ENCODE data around the gene GTF3A. TPM values are rescaled to one million over a fixed set of nuclear protein-coding genes. Genes with fewer than 3 reads are reported as not detected.
"Not testable (repeated sequence)": the region's sequence is repeated elsewhere in the genome, so short reads cannot be mapped to it uniquely, and the experiment has no call there.

The GTF3A gene
- 126 and 169 TPM in 2 replicates for total RNA-seq (2014; rRNA removed; shearing (Covaris generic))

DNA sequence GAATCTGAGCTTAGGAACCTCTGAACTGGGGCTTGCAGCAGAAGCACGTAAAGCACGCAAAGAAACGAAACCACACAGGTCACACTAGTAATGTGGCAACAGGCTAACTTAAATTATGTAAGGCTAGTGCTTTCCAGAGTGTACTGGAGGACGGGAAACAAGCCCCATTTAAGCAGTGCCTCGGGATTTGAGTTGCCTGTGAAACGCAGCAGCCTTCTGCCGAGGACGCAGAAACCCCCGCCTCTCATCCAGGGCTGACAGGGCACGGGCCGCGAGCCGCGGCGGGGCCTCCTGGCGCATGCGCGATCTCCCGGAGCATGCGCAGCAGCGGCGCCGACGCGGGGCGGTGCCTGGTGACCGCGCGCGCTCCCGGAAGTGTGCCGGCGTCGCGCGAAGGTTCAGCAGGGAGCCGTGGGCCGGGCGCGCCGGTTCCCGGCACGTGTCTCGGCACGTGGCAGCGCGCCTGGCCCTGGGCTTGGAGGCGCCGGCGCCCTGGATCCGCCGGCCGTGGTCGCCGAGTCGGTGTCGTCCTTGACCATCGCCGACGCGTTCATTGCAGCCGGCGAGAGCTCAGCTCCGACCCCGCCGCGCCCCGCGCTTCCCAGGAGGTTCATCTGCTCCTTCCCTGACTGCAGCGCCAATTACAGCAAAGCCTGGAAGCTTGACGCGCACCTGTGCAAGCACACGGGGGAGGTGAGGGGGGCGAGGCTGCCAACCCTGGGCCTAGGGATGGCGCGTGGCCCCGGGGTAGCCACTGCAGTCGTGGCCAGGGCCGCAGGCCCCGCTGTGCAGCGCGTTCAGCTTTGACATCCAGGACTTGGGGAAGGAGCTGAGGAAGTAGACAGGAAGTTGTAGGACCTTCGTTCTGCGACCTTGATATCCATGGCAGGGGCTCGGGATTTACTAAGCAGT is at the start of gene GTF3A:
Gene GTF3A, plus strand, starts transcription at position 374 of the 912 bp plus-strand sequence.
- DNase-seq (ENCODE audit: low spot score), result peak; percentile 44

DNA sequence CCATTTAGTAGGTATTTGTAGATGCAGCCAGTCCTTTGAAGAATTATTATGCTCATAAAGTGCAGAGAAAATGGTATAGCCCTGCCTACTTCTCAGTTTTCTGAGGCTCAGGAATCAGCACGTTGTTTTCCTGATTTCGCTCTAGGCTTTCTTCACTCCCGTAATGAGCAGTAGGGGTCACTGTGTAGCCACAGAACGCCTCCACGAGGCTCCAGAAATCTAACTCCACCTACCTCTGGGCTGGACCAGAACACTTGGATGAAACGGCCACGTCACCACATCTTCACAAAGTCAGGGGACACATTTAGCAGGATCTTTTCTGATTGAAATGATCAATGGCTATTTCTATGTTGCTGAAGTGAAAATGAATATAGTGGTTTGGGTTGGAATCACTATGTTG is 49.8 kb upstream of the GTF3A start:
- peak; percentile 81 for DNase-seq (ENCODE audit: low spot score)

DNA sequence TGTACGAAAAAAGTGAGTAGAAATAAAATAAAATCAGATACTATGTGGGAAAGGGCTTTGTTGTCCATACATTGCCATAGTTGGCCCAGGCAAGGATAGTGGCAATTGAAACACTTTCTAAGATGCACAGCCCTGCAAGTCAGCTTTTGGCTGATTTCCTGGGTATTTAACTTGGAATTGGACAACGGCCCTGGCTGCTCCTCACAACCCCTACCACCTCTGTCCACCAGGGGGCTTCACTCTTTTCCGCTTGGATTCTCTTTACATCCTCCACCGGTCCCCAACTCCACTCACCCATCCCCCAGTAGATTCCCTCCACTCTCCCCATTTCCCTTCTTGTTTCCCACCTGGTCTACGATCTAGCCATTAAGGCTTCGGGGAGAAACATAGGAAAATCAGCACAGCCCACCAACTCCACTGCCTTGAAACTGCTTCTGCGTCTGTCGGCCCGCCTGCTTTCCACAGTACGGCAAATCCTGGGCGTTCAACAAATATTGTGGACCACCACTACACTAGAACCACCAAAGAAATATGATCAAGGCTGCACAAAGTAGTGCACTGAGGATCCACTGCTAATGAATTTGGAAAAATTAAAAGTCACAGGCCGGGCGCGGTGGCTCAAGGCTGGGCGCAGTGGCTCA is 48.6 kb upstream of the GTF3A start:
- DNase-seq (ENCODE audit: low spot score), result peak; percentile 47

DNA sequence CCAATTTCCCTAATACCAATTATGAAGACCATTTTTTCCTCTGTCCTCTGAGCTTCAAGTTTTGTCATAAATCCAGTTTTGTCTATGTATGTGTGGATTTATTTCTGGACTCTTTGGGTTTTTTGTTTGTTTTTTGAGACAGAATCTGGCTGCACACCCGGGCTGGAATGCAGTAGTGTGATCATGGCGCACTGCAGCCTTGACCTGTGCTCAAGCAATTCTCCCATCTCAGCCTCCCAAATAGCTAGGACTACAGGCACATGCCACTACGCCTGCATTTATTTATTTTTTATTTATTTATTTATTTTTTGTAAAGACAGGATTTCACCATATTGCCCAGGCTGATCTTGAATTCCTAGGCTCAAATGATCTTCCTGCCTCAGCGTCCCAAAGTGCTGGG is 45.3 kb upstream of the GTF3A start:
- DNase-seq (ENCODE audit: low spot score), result no peak

DNA sequence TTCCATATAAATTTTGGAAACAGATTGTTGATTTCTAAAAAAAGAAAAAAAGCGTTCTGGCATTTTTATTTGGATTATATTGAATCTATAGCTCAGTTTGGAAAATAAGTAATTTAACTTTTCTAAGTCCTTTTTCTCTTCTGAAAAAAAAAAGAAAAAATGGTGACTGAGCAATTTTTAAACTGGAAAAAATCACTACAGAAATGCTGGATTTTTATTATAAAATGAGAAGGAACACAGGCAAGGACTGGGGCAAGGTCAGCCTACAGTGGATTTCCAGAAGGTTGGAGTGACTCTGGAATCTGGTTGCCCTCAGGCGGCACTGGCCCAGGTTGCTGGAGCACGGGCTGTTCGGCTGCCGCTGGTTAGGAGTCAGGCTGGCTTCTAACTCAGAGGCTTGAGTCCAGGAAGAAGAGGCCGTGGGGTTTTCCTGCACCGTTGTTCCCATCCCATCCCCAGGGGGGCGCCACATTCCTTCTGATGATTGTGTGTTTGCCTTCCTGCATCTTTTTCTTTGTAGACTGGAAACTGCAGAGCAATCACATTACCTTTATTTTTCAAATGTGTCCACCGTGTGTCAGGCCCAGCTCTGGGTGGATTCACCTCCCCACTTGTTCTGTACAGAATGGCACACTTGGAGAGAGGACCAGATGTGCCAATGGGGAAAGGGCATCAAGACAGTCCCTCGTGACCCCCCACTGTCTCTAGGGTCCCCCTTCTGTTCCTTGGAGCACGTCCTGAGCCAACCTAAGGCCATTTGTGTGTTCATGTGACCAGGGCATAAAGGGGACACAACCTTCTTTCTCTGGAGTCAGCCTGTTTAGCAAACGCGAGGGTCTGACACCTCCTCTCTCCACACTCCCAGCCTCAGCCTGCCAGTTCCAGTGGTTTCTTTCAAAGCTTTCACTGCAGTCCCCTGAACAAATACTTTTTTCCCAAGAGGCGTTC is 44.5 kb upstream of the GTF3A start:
- peak; percentile 54 for DNase-seq (ENCODE audit: low spot score)

DNA sequence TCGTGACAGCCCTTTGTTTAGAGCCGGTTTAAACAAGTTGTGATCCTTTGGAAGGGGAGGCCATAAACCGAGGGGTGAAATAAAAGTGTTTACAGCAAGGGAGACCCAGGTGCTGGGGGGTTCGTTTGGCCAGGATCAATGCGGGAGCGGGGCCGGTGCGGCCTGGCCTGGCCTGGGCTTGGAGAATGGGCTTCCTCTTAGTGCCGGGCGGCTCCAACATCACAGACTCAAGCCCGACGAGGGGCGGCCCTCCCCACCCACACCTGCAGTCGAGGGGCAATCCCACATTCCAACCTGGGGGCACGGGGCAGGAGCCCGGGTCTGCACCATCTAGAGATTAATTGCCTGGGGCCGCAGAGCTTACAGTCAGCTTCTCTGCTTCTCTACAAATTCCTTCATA is 42.8 kb upstream of the GTF3A start:
- DNase-seq (ENCODE audit: low spot score), result no peak

DNA sequence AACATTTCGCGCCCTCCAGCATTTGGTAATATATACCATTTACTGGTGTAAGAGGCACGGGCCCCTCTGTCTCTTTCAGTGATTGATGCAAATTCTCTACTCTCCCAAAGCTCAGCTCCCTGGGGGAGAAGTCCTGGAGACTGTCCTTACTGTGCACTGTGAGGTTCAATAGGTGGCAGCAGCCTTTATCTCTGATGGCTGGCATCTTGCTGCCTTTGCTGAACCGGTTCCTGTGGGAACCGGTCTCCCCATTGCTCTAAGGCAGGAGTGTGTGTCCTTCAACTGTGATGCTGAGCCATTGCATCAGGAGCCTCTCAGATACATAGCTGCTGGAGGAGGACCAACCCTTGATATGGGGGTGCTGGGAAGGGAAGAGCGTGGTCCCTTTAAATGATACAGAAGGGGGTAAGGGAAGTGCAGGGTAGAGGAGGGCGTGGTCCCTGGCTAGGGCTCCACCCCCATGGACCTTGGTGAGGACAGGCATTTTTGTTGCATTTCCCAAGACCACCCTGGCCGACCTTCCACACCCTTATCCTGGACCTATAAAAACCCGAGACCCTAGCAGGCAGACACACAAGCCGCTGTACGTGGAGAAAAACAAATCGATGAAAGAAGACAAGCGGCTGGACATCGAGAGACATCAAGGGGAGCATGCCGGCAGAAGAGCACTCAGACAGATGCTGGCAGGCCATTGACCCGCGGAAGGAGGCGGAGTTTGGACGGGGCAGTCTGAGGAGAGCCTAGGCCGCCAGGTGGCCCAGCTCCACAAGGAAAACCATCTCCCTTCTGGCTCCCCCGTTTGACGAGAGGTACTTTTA is 41.1 kb upstream of the GTF3A start:
- DNase-seq (ENCODE audit: low spot score), result no peak

DNA sequence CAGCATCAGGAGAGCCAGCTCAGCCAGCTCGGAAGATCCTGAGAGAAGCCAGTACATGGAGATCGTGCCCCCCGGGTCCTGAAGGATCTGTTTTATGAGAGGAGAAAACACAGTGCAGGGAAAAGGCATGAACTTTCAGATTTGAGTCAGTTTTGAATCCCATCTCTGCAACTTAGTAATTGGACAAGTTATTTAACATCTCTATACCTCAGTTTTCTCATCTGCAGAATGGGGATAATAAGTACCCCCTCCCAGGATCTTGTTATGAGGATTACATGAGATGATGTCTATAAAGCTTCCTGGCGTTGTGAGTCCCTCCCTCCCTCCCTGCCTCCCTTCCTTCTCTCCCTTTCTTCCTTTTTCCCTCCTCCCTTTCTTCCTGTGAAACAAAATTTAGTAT is 40.1 kb upstream of the GTF3A start:
- DNase-seq (ENCODE audit: low spot score), result no peak

DNA sequence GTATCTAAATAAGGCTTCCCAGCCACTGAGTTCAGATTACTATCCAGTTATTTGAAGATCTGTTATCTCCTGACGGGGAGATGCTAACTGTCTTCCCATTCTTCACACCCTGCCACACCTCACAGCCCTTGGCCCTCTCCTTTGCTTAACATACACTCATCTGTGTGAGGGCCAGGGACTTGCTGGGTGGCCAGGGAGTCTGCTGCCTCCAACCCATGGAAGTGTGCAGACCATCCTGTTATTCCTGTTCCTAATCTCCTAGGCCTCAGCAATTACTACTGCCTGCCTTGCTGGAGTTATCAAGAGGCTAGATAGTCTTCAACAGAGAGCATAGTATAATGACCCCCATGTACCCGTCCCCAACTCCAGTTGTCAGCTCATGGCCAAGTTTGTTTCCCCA is 36.2 kb upstream of the GTF3A start:
- DNase-seq (ENCODE audit: low spot score), result no peak

DNA sequence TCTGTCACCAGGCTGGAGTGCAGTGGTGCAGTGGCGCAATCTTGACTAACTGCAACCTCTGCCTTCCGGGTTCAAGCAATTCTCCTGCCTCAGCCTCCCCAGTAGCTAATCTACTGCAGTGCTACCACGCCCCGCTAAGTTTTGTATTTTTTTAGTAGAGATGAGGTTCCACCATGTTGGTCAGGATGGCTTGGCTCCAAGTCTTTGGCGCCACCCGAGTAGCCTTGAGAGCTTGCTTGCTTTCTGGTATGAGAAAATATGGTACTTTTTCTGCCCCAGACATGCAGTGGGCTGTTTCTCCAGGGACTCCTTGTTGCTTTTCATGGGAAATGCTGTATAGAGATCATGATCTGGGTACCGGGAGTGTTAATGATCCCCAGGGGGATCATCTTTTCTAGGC is 34.5 kb upstream of the GTF3A start:
- no peak for DNase-seq (ENCODE audit: low spot score)

DNA sequence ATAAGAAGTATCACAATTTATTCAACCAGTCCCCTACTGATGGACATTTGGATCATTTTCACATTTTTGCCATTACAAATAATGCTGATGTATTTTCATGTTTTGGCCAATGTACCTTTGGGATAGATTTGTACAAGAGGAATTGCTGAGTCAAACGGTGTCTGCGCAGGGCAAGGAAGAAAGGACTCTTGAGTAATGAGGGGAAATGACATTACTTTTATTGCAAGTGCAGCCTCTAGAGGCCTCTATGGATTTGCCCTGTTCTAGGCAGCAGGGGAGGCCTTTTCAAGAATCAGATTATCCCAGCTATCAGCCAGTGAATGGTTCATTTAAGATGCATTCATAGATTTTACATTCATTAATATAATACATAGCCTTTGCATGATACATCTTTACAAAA is 32.9 kb upstream of the GTF3A start:
- no peak for DNase-seq (ENCODE audit: low spot score)

DNA sequence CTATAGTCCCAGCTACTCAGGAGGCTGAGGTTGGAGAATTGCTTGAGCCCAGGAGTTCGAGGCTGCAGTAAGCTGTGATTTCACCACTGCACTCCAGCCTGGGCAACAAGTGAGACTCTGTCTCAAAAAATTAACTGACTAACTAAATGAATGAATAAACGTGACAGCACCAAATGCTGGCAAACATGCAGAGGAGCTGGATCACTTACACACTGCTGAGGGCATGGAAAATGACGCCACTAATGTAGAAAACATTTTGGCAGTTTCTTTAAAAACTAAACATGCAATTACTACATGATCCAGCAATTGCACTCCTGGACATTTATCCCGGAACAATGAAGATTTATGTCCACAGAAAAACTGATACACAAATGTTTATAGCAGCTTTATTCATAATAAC is 31.3 kb upstream of the GTF3A start:
- DNase-seq (ENCODE audit: low spot score), result no peak

DNA sequence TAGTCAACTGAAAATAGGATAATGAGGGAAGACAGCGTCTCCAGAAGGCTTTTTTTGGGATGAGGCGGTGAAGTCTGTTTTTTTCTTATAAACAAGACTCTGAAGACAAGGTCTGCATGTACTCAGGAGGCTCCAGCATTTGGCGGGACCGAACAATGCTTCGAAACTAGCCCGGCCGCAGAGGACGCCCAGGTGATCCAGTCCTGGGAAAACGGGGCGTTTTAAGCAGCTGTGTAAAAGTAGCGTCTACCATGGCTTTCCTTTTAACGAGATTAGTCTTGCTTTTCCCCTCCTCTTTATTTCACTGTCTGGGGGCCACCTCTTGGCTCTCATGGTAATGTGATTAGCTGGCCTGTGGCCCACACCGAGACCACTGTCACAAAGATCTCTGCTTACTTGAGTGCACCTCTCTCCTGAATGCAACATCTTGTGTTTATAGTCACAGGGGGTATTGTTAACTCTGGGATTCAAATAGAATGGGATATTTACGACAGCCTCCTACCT is 29.4 kb upstream of the GTF3A start:
- DNase-seq (ENCODE audit: low spot score), result no peak

DNA sequence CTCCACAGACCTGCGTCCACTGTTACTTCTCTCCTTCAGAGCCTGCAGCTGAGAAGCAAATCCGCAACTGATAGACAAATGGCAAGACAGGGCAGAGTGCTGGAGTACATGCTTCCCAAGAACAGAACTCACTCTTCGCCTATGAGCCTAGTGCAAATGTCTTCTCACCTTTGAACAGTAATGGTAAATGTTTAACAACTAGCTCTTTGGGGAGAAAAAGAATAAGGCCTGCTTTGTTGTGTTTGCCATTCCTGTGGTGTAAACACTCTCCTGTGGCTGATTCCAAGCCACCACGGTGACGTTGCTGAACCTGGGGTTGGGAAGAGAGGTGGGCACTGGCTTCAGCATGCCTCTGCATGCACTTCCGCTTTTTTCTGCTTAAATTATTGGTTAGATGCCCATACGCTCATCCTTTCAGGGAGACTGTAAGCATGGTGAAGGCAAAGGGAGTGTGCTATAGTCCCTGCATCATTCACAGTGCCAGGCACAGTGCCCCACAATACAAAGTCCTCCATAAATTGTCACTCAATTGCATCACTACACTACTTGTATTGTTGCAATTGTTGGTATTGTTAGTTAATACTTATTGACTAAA is 28.1 kb upstream of the GTF3A start:
- DNase-seq (ENCODE audit: low spot score), result no peak

DNA sequence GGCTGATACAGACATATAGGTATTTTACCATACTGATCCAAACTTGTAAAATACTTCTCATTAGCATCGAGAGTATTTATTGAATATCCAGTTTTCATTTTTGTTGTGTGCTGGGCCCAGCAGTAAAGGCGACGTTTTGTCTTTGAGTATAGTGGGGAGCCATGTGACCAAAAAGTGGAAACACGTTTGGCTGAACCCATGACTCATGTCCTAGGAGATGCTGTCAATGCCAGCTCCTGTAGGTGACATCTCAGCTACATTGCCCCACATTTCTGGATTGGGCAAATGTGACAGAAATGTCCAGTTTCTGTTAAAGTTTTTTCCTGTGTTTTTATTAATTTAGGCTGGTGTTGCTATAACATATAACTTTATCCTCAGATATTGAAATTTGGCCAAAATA is 26.1 kb upstream of the GTF3A start:
- DNase-seq (ENCODE audit: low spot score), result no peak

DNA sequence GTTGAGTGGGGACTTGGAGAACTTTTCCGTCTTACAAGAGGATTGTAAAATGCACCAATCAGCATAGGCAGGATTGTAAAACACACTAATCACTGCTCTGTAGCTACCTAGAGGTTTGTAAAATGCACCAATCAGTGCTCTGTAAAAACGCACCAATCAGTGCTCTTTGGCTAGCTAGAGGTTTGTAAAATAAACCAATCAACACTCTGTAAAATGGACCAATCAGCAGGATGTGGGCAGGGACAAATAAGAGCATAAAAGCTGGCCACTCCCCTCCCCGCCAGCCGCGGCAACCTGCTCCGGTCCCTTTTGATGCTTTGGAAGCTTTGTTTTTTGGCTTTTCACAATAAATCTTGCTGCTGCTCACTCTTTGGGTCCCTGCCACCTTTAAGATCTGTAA is 24.0 kb upstream of the GTF3A start:
- DNase-seq (ENCODE audit: low spot score), result not testable (repeated sequence)

DNA sequence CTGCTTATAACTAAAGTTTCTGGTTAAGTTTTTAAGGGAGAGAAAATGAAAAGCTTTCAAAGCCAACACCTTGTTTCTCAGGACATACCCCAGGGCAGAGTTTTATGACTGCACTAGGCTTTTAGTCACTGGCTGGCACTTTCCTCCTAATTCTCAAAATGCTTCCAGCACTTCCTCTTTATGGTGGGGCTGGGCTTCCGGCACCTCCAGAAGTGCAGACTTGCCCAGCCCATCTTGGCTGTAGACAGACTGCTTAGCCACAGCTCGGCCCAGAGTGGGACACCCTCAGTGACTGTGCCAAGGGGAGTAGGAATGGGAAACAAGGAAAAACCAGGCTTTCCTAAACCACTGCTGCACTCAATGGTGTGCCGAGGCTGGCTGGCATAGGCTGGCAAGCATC is 23.2 kb upstream of the GTF3A start:
- DNase-seq (ENCODE audit: low spot score), result no peak

DNA sequence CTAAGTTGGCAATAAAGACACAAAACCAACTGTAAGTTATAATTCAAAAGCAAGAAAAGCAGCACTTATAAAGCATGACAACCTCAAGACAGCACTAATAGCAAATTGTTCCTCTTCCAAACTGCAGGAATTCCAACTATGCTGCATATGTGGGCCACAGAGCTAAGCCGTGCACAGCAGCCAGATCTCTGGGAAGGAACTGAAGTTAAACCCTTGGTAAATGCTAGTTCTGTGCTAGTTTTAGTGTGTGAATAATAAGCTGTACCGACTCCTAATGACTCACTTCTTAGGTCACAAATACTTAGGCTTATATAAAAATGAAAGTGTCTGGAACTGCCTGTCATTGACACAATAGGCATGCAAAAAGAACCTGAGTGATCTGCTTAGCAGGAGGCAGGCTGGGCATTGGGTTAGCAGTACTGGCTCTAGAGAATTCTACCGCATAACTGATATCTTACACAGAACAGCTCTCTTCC is 21.2 kb upstream of the GTF3A start:
- DNase-seq (ENCODE audit: low spot score), result peak; percentile 7

DNA sequence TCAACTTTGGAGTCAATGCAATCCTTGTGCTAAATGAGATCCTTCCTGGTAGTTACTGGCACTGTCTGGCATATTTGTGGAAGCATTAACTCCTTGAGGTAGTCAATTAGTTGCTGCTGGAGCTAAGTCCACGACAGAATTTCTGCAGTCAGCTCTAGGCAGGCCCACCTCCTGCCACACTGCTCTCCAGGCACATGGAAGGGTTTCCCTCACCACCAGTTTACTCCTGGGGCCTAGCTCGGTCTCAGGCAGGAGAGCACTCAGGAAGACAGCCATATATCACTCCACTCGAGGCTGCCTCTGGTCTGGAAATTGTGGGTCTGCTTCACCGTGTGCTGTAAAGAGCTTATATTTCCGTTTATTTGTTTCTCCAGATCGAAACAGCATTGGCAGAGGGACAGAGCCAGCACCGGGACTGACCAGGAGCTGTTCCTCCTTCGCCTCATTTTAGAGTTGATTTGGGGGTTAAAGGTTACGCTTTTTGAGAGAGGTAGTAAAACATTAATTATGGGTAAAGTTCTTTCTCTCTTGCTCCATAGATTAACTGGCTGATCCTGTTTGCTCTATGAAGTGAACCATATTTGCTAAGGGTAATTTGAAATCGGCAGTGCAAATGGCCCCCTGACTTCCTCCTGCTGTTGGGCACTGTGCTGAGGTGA is 20.6 kb upstream of the GTF3A start:
- DNase-seq (ENCODE audit: low spot score), result no peak

DNA sequence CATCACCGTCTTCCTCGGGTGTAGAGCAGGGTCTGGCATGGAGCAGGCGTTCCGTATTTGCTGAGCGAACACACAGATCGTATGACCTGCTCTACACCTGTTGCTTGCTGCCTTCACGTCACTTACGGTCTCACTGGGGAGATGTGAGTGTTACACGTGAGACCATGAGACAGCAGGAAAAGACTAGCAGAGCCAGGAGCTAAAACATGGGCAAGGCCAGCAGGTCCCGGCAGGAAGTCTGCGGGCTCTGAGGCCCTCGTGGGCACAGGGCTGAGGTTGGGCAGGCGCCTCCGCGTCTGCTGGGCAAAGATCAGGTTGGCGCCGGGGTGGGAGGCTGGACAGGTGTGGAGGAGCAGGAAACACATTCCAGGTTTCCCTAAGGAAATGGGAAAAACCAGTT is 19.7 kb upstream of the GTF3A start:
- no peak for DNase-seq (ENCODE audit: low spot score)

Measured in H4 (cell line).